GM18520 (cell line): ENCODE measurements around the gene FCN1.

Source experiments
- ATAC-seq: cut with Tn5 transposase; IDR thresholded peaks from one replicate; pipeline ENCODE4 v1.9.1; 2021; ENCODE audit not compliant: unreplicated experiment

Gene FCN1

DNA sequence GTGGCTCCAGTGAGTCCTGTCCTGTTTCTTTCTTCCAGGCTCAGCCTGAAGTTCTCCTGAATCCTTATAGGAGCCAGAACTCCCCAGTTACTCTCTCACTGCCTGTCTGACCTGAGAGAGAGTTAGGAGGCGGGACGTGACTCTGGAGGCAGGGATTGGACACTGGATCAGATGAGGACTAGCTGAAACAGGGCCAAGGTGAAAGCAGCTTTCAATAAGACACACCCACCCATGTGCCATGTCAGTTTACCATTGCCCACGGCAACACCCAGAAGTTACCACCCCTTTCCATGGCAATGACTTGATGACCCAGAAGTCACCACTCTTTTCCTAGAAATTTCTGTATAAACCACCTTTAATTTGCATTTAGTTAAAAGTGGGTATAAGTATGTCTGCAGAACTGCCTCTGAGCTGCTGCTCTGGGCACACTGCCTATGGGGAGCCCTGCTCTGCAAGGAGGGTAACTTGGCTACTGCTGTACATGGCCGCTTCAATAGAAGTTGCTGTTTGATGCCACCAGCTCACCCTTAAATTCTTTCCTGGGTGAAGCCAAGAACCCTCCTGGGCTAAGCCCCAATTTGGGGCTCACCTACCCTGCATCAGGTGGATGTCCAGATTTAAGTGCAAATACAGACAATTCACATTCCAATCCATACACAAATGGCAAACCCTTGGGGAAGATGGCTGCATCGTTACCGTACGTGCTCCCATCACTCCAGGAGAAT lies 23.4 kb downstream of the FCN1 start:
- no peak for ATAC-seq

DNA sequence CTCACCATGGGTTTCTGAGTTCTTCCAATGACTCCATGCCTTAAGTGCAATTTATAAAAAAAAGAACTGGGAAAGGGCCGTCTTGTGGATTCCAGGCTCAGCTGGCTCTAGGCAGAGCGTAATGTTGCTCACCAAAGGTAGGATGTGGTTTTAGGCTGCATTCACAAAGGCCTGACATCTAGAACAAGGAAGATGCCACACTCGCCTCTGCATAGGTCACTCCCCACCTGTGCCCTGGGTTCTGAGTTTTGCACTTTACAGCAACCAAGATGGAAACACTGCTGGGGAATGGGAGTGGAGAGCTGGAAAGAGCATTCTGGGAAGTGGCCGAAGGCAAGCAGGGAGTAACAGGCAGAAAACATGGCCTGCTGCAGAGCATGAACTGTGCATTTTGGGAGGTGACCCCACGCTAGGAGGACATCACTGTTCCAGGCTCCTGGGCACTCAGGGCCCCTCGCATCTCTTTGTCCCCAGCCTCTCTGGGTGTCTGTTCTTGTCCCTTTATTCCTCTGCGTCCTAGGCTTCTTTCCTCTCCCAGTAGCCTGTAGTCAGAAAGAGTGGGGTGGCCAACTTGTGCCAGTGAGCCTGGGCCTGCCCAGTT lies 24.8 kb downstream of the FCN1 start:
- no peak for ATAC-seq

DNA sequence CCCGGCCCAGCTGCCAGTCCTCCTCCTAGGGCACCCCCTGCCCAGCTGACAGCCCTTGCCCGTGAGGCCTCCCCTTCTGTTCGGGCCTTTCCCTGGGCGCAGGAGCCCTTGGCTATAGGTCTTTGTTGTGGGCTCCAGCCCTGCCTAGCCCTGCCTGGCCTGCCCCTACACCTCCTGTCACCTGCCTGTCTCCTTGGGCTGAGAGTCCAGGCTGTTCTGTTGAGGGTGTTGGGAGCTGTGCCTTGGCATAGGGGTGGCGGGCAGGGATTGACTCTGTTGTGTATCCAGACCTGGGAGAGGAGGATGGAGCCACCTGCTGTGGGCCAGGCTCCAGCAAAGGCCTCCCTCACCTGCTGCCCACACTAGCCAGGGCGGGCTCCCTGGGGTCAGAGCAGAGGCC lies 25.5 kb downstream of the FCN1 start:
- no peak for ATAC-seq

DNA sequence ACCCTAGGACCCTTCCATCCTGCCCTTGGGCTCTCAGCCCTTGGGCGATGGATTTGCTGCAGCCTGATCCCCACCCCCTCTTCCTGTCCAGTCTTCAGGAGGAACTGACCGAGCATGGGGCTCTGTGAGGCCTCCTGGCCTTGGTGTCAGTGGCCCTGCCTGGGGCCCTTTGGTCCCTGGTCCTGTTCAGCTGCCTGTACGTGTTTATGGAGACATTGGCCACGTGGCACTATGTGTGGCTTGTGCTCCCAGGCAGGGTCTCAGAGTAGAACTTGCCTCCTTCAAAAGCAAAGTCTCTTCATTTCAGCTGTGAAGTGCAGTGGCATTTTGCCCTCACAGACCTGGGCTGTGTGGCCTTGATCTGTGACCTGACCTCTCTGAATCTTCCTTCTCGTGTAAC lies 26.0 kb downstream of the FCN1 start:
- ATAC-seq: no peak

DNA sequence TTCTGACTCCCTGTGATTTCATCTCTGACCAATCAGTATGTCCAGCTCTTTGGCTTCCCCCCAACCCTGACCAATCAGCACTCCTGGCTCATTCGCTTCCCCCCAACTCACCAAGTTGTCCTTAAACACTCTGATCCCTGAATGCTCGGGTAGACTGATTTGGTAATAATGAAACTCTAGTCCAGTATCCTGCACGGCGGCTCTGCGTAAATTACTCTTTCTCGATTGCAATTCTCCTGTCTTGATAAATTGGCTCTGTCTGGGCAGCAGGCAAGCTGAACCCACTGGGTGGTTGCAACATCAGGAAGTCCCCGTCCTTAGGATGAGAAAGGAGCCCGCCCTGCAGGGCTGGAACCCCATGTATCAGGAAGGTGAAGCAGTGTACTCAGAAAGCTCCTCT lies 26.7 kb downstream of the FCN1 start:
- ATAC-seq: no peak

DNA sequence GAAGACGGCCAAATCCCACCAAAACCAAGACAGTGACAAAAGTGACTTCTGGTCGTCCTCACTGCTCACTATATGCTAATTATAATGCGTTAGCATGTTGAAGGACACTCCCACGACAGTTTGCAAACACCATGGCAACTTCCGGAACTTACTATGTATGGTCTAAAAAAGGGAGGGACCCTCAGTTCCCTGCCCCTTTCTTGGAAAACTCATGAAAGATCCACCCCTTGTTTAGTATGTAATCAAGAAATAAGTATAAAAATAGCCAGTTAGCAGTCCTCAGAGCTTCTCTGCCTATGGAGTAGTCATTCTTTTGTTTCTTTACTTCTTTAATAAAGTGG lies 27.6 kb downstream of the FCN1 start:
- no peak for ATAC-seq

DNA sequence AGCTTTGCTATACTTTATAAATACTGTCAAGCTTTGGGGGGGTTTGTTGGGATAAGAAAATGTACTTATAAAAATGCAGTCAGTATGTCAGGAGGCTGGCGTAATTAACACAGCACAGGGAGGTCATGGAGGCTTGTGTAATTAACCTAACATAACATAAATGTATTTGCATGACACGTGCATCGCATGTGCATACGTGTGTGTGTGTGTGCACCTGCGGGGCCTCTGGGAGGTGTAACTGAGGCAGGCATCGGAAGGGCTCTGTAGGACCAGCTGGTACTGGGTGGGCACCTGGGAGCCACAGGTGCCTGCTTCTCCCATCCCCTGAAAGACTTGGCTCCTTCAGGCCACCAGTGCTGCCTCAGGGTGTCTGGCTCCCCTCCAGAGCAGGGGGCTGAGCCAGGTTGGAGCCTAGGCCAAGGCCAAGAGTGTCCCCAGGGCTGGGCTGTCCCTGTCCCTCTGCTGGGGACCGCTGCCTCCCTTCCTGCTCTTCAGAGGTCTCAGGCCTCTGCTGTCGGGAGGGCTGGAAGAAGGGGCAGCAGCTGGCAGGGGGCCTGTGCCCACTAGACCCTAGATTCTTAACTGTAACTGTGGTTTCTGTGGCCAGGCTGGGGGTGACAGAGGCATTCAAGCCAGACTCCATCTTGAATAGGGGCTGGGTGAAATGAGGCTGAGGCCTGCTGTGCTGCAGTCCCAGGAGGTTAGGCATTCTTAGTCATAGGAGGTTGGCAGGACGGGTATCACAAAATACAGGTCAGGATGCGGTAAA lies 28.1 kb downstream of the FCN1 start:
- no peak for ATAC-seq

DNA sequence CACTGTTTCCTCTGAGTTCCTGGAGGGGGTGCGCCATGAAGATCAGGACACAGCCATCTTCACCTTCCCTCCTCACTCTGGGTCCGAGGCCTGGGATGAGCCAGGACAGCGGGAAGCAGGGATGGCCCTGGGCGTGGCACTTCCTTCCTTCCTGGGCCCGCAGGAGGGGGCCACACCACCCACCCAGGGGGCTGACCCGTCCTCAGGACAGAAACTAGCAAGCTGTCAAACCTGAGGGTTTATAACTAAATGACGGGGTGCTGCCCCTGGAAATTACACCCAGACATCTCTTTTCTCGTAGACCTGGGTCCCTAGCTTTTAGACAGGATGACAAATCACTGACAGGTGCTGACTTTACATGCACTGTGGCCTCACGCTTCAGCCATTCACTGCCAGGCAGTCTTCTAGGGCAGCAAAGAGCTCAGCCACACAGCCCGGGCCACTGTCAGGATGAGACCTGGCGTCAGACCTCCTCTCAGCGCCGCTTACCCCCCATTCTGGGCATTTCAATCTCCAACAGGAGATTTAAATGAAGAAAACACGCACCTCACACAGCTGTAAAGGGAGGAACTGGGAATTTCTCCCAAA lies 29.0 kb downstream of the FCN1 start:
- ATAC-seq: no peak

DNA sequence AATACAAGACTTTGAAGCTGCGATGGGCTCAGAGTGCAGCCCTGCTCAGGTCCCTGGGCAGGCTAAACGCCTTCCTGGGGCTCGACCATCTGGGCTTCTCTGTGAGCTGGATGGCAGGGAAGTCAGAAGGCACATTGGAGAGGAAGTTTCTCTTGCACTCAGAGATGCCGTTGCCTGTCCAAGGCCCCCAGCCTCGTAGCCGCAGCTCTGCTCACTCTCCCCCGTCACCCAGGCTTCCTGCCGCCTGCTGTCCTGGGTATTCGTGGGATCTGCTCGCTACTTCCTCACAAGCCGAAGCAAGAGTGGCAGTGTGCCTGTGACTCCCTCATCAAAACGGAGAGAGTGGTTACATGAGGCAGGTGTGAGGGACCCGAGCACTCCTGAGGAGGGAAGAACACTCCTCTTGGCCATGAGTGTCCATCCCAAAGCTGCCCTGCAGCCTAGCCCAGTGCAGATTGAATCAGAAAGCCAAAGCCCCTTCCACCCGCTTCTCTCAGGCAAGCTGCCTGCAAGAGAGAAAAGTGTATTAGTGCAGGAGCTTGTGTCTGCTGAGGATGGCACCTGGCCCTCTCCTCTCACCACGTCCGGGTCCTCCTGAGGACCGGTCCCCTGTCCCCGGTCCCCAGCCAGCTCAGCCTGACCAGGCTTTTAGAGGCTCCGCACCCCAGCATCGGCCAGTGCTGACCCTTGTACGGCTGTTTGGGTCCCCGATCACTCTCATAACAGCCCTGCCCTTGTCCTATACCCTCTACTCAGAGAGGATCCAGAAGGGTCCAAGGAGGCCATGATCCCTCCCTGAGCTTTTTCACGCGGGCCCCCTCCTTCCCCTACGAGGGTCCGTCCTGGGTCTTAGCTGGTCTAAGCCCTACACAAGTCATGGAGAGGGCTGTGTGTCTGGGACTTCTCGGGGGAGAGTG lies 29.8 kb downstream of the FCN1 start:
- ATAC-seq: no peak

DNA sequence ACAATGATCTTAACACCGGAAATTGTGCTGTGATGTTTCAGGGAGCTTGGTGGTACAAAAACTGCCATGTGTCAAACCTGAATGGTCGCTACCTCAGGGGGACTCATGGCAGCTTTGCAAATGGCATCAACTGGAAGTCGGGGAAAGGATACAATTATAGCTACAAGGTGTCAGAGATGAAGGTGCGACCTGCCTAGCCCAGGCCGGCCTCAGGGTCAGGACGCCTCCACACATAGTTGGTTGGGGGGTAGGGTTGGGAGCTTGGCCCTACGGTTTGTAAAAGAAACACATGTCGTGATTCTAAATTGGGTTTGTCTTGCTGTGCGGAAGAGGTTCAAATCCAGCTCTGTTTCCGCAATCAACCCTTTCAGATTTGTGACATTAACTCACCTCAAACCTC lies 30.5 kb downstream of the FCN1 start:
- ATAC-seq: no peak

DNA sequence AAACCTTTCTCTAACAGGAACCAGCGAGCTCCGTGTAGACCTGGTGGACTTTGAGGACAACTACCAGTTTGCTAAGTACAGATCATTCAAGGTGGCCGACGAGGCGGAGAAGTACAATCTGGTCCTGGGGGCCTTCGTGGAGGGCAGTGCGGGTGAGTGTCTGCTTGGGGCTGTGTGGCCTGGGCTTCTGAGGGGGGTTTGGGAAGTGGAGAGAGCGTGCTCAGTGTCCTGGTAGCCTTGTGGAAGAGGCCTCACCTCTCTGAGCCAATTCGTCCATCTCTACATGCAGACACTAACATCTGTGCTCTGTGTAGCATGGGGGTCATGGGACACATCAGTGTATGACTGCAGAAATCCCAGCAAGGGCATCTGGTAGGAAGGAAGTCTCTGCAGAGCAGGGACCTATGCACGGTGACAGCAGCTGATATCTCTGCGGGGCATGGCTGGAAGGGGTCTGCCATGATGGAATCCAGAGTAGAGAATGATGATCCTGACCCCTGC lies 31.2 kb downstream of the FCN1 start:
- ATAC-seq: no peak

DNA sequence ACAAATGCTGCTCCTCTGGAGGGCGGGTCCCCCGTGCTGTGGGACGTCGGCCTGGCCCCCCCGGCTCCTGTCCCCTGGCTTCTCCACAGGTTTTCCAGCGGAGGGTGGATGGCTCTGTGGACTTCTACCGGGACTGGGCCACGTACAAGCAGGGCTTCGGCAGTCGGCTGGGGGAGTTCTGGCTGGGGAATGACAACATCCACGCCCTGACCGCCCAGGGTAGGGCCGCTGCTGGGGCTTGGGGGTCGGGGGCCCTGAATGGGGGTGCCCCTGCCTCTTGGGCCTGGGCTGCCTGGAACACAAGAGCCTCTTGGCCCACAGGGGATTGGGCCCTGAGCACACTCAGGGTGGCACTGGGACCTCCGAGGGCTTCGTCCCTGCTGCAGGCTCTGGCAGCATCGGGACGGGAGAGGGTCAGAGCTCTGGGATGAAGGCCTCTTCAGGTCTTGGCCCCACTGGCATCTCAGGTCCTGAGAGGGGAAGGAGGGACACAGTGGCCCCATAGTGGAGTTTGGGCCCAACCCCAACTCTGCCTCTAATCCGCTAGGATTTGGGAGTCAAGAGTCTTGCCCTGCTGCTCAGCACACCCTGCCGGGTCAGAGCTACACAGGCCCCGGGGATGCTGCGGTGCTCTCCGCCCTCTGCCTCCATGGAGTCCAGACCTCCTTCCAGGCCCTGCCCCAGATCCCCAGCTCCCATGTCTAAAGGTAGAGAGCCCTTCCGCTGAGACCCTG lies 31.9 kb downstream of the FCN1 start:
- ATAC-seq: no peak

DNA sequence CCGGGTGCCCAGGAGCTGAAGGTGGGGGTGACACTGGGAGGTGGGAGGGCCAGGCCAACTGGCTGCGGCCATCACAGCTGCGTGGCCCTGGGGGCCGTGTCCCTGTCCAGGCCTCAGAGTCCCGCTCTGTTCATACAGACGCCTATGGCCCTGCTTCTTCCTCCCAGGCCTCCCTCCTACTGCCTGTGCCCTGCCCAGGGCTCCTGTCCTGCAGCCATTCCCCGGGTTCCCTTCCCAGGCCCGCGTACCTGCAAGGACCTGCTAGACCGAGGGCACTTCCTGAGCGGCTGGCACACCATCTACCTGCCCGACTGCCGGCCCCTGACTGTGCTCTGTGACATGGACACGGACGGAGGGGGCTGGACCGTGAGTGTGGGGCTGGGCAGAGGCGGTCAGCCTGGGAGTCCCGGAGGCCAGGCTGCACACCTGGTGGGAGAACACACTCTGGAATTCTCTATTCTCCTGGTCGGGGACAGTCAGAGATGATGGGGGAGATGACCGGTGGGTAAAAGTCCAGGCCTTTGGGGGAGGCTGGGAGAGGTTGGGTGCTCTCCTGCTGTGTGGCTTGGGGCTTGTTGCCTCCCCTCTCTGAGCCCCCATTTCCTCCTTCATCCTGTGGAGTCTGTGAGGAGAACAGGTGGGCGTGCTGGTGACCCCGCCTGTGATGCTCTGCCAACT lies 32.6 kb downstream of the FCN1 start:
- no peak for ATAC-seq

DNA sequence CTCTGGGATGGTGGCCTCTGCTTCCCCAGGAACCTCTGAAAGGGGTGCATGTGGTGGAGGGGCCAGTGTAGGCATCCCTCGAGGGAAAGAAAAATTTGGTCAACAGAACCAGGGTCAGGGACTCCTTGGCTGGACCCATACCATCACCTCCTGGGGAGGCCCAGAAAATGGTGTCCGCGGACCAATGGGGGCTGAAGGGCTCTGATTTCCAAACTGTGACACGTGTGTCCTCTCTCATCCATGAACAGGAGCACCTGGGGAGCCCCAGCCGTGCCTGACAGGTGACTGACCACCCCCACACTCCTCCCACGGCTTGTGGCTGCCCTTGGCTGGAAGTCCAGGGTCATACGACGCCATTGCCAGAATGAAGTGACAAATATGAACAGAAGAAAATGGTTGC lies 33.2 kb downstream of the FCN1 start:
- no peak for ATAC-seq

DNA sequence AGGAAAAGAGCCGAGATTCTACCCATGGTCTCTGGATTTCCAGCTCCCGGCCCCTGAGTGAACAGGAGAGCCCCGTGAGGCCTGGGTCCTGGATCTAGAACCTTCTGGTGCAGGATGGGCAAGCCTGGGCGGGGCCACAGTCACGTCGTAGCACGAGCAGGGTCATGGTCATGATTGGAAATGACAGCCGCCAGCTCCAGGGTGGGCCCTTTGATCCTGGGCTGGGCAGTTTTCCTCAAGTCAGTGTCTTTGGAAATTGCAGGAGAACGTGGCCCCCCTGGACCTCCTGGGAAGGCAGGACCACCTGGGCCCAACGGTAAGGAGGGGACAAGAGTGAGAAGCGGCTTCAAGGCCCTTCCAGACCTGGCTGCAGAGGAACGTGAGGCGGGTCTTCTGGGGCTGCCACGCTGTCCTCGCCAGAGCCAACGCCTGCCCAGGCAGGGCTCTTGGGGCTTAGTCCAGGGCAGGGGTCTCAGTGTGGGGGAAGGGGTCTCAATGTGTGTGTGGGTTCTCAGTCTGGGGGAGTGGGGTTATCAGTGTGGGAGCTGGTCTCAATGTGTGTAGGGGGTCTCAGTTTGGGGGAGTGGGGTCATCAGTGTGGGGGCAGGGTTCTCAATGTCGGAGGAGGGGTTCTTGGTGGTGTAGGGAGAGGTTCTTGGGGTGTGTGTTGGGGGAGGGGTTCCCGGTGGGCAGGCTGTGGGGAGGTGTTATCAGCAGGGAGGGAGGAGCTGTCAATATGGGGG lies 34.5 kb downstream of the FCN1 start:
- no peak for ATAC-seq

DNA sequence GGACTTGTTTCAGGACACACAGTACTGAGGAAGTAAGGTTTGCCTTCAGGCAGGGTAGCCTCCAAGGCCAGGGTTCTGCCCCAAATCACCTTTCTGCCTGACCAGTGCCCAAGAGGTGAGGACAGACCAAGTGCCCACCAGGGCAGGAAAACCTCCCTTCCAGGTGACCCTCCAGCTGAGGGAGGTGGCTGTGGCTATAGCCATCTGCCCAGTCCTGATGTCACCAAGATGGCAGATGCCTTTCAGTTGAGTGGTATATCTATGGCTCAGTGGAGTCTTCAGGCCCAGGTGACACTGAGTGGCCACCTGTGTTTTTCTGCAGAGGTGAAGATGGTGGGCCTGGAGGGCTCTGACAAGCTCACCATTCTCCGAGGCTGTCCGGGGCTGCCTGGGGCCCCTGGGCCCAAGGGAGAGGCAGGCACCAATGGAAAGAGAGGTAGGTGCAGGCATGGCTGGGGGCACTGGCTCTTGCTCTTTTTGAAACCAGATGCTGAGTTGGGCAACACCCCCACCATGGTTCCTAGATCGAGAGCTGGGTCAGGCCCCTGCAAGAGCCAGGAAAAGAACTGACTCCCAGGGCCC lies 35.4 kb downstream of the FCN1 start:
- ATAC-seq: no peak

DNA sequence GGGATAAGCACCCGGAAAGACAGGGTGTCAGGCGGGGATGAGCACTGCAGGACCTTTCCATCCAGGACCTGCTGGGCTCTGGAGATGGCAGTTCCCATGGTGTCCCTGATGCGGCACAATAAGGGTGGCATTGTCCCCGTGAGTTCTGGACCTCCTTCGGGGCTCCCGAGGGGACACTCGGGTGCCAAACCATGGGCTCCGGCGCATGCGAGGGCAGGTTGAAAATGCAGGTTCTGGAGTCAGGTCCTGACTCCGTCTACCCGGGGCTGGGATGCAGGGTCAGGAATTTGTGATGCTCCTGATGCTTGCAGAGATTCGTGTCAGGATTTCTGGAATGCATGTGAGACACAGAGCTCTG lies 36.4 kb downstream of the FCN1 start:
- ATAC-seq: no peak

DNA sequence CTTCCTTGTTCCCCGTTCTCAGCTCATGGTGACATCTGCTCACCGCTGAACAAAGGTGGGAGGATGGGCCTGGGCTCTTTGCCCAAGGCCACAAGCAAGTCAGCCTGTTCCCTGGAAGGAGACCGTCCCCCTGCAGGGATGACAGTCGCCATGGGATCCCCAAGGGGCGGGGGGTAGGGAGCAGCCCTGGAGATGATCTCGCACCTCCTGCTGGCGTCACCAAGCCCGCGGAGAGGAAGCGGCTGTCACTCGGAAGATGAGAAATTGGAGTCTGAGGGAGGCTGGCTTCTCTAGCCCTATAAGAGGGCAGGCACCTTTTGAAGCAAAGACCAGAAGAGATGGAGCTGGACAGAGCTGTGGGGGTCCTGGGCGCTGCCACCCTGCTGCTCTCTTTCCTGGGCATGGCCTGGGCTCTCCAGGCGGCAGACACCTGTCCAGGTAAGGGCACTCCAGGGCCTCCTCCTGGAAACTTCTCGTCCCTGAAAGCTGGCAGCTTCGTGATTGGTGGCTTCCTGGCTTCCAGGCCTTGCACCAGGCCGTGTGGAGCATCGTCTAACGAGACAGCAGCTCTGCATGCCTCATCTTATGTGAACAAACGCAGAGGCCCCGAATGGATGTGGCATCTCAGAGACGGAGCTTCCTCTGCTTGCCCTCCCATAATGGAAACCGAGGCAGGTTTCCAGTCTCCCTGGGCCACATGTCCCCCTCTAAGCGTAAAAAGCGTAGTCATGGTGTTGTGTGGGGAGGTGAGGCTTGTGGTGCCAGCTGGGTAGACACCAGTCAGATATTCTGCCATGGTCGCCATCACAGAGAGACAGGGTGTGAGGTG lies 37.0 kb downstream of the FCN1 start, which contains the start of gene FCN2:
Gene FCN2, plus strand, starts transcription at position 327 of the 829 bp plus-strand sequence. Its CDS starts 12 bp downstream, at position 339.
- ATAC-seq: no peak
